GM12878 (cell line): ENCODE measurements around the gene C1orf74. TPM values are rescaled to one million over a fixed set of nuclear protein-coding genes. Genes with fewer than 3 reads are reported as not detected.

Source experiments
- ATF7 ChIP-seq: fragments of 450-650 bp; IDR thresholded peaks from 2 replicates; pipeline ENCODE4 v1.6.1; 2016; ENCODE audit warnings: low read depth, mild to moderate bottlenecking
- BACH1 ChIP-seq: fragments of 450-650 bp; IDR thresholded peaks from 2 replicates; pipeline ENCODE4 v1.6.1; 2017; ENCODE audit warnings: mild to moderate bottlenecking, borderline replicate concordance
- BHLHE40 ChIP-seq, 2 experiments: fragments of 450-650 bp in 1 of 2; IDR thresholded peaks; 2 replicates each; pipeline ENCODE4 v1.6.1; 2011 to 2017; ENCODE audit warnings: low read depth in 2 of 2, borderline replicate concordance in 1 of 2, improper control_type of control experiment in 1 of 2, low read length in 1 of 2, mild to moderate bottlenecking in 1 of 2
- CBX3 ChIP-seq: fragments of 200-600 bp; sonication (generic); IDR thresholded peaks from 2 replicates; pipeline ENCODE4 v1.6.1; 2016; ENCODE audit warnings: low read depth, borderline replicate concordance
- ESRRA ChIP-seq: IDR thresholded peaks from 2 replicates; pipeline ENCODE4 v1.6.1; 2012; ENCODE audit warnings: mild to moderate bottlenecking, low read length, improper control_type of control experiment
- FOXM1 ChIP-seq: IDR thresholded peaks from 2 replicates; pipeline ENCODE4 v1.6.1; 2012; ENCODE audit warnings: low read depth, mild to moderate bottlenecking, inconsistent platforms, low read length, moderate library complexity
- IKZF2 ChIP-seq, 2 experiments: fragments of 450-650 bp; IDR thresholded peaks; 2 replicates each; pipeline ENCODE4 v1.6.1; 2017; ENCODE audit warnings: mild to moderate bottlenecking in 2 of 2, moderate library complexity in 2 of 2
- JUNB ChIP-seq: IDR thresholded peaks from 2 replicates; pipeline ENCODE4 v1.6.1; 2016; ENCODE audit warnings: antibody characterized with exemption, mild to moderate bottlenecking
- MTA2 ChIP-seq: fragments of 450-650 bp; IDR thresholded peaks from 2 replicates; pipeline ENCODE4 v1.6.1; 2016; ENCODE audit warnings: low read depth, mild to moderate bottlenecking, moderate library complexity
- NRF1 ChIP-seq: conservative IDR thresholded peaks from 2 replicates; pipeline ENCODE4 v1.6.1; 2011; ENCODE audit warnings: mild to moderate bottlenecking, low read depth, low read length, improper control_type of control experiment
- POLR2A ChIP-seq: IDR thresholded peaks from 2 replicates; pipeline ENCODE4 v1.6.1; 2011; ENCODE audit warnings: low read depth, mild to moderate bottlenecking, low read length
- RFX5 ChIP-seq: IDR thresholded peaks from 2 replicates; pipeline ENCODE4 v1.6.1; 2011; ENCODE audit warnings: low read depth, low read length, improper control_type of control experiment
- SMAD1 ChIP-seq: fragments of 450-650 bp; IDR thresholded peaks from 2 replicates; pipeline ENCODE4 v1.6.1; 2018; ENCODE audit warnings: mild to moderate bottlenecking, low read depth; ENCODE audit not compliant: partially characterized antibody
- SMARCA5 ChIP-seq: fragments of 450-650 bp; IDR thresholded peaks from 2 replicates; pipeline ENCODE4 v1.6.1; 2017; ENCODE audit warnings: mild to moderate bottlenecking
- SMC3 ChIP-seq: IDR thresholded peaks from 2 replicates; pipeline ENCODE4 v1.6.1; 2011; ENCODE audit warnings: low read length, improper control_type of control experiment, borderline replicate concordance
- SREBF2 ChIP-seq: IDR thresholded peaks from 2 replicates; pipeline ENCODE4 v1.6.1; 2012; ENCODE audit warnings: mild to moderate bottlenecking, low read length
- ZNF384 ChIP-seq: IDR thresholded peaks from 2 replicates; pipeline ENCODE4 v1.6.1; 2012; ENCODE audit warnings: low read depth, mild to moderate bottlenecking, low read length, improper control_type of control experiment, borderline replicate concordance
- polyA plus RNA-seq, 11 experiments: library from polyadenylated mRNA; depleted of rRNA in 4 of 11; unstranded in 6 of 11; stranded (reverse) in 5 of 11; fragments of >200 nt; fragmentation: Nextera tagmentation in 4 of 11; fragmentation: Illumina TruSeq in 1 of 11; extraction: Ambion mirVana in 4 of 11; extraction: Trizol in 1 of 11; gene quantifications; 1 replicate in 1 of 11; 2 replicates in 10 of 11; pipeline versions ENCODE4 v1.2.1 to v1.2.3, GENCODE V29; 2011 to 2016; ENCODE audit warnings: inconsistent platforms in 2 of 11, missing spikeins in 2 of 11, low read depth in 1 of 11
- total RNA-seq, 4 experiments: library from RNA; depleted of rRNA in 3 of 4; stranded (reverse); fragments of >200 nt in 3 of 4; fragmentation: Illumina TruSeq in 1 of 4; extraction: Trizol in 1 of 4; gene quantifications; 2 replicates each; pipeline versions ENCODE4 v1.2.1 to v1.2.3, GENCODE V29; 2013 to 2021
- TF ChIP-seq, protein P1 (sequence below): IDR thresholded peaks from 2 replicates; pipeline ENCODE4 v1.6.1; 2011; ENCODE audit warnings: low read depth, mild to moderate bottlenecking, low read length, moderate library complexity, borderline replicate concordance; ENCODE audit errors: extremely low read depth
- TF ChIP-seq, protein P2 (sequence below): fragments of 450-650 bp; IDR thresholded peaks from 2 replicates; pipeline ENCODE4 v1.6.1; 2017; ENCODE audit warnings: mild to moderate bottlenecking, low read depth, inconsistent platforms; ENCODE audit not compliant: poor library complexity, severe bottlenecking
- TF ChIP-seq, protein P3 (sequence below): fragments of 450-650 bp; IDR thresholded peaks from 2 replicates; pipeline ENCODE4 v1.6.1; 2016; ENCODE audit warnings: mild to moderate bottlenecking
- TF ChIP-seq, protein P4 (sequence below): fragments of 450-650 bp; IDR thresholded peaks from 2 replicates; pipeline ENCODE4 v1.6.1; 2014; ENCODE audit warnings: mild to moderate bottlenecking
- TF ChIP-seq, protein P5 (sequence below): fragments of 450-650 bp; IDR thresholded peaks from 2 replicates; pipeline ENCODE4 v1.6.1; 2017; ENCODE audit warnings: mild to moderate bottlenecking, moderate library complexity

Gene C1orf74
- total and polyA plus RNA-seq, 10 of the 15 experiments (the other 5 are each of a cell fraction or from before 2014, with no cell fraction given) = 3.1 to 5.5 (median 3.6) TPM

DNA sequence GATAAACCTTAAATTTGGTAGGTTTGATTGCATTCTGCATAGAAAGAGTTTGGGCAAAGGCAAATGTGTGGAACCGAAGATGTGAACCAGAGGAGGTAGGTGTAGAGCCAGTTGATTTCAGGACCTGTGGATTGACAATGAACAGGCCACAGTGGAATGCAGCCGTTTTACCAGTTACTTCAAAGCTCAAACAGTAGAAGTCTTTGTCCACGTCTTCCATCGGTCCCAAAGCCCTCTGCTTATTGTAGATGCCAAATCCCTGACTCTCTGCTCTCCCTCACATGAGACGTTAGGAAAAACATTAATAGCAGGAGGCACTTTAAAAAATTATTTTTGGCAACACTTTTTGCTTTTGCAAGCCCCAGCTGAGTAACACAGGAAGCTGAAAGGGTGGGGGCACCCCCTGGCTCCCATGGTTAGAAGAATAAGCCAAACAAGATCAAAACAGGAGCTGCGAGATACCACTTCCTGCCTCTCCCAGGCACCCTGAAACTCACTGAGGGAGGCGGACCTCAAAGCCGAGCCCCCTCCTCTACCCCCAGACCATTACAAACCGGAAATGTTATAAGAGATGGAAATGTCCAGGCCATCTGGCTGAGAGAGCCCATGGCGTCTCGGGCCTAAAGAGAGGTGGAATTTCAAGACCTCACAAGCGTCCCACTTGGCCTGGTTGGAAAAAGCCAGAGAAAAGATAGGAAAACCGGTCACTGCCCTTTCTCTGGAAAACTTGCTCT lies 15.0 kb downstream of the C1orf74 start (continued):
- TF ChIP-seq NRF1 (no peak), ZNF384 (no peak), JUNB (peak; percentile 43; the same call in 1 of the 2 replicates), SMC3 (no peak), ATF7 (peak; percentile 51), MTA2 (peak; percentile 70), FOXM1 (peak; percentile 82), POLR2A (no peak), IKZF2 (IDR thresholded peaks at IDR 0.05) (peak; percentile 89 to 91), RFX5 (no peak), BHLHE40 (IDR thresholded peaks at IDR 0.05; ENCODE audit: borderline replicate concordance in 1 of 2, low read depth in 2 of 2, low read length in 1 of 2) (peak in 1 of 2 experiments; percentile 10; a peak in 1 of 4 replicates), CBX3 (no peak), SMARCA5 (0 out of 2 replicates have a peak, but pooled peaks have one; percentile 13), SREBF2 (no peak), ESRRA (no peak), SMAD1 (no peak), BACH1 (no peak)
- TF ChIP-seq, protein P1, sequence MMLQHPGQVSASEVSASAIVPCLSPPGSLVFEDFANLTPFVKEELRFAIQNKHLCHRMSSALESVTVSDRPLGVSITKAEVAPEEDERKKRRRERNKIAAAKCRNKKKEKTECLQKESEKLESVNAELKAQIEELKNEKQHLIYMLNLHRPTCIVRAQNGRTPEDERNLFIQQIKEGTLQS = no peak
- TF ChIP-seq, protein P2, sequence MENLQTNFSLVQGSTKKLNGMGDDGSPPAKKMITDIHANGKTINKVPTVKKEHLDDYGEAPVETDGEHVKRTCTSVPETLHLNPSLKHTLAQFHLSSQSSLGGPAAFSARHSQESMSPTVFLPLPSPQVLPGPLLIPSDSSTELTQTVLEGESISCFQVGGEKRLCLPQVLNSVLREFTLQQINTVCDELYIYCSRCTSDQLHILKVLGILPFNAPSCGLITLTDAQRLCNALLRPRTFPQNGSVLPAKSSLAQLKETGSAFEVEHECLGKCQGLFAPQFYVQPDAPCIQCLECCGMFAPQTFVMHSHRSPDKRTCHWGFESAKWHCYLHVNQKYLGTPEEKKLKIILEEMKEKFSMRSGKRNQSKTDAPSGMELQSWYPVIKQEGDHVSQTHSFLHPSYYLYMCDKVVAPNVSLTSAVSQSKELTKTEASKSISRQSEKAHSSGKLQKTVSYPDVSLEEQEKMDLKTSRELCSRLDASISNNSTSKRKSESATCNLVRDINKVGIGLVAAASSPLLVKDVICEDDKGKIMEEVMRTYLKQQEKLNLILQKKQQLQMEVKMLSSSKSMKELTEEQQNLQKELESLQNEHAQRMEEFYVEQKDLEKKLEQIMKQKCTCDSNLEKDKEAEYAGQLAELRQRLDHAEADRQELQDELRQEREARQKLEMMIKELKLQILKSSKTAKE = peak; percentile 73
- TF ChIP-seq, protein P3, sequence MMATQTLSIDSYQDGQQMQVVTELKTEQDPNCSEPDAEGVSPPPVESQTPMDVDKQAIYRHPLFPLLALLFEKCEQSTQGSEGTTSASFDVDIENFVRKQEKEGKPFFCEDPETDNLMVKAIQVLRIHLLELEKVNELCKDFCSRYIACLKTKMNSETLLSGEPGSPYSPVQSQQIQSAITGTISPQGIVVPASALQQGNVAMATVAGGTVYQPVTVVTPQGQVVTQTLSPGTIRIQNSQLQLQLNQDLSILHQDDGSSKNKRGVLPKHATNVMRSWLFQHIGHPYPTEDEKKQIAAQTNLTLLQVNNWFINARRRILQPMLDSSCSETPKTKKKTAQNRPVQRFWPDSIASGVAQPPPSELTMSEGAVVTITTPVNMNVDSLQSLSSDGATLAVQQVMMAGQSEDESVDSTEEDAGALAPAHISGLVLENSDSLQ = no peak
- TF ChIP-seq, protein P4, sequence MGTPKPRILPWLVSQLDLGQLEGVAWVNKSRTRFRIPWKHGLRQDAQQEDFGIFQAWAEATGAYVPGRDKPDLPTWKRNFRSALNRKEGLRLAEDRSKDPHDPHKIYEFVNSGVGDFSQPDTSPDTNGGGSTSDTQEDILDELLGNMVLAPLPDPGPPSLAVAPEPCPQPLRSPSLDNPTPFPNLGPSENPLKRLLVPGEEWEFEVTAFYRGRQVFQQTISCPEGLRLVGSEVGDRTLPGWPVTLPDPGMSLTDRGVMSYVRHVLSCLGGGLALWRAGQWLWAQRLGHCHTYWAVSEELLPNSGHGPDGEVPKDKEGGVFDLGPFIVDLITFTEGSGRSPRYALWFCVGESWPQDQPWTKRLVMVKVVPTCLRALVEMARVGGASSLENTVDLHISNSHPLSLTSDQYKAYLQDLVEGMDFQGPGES = no peak
- TF ChIP-seq, protein P5, sequence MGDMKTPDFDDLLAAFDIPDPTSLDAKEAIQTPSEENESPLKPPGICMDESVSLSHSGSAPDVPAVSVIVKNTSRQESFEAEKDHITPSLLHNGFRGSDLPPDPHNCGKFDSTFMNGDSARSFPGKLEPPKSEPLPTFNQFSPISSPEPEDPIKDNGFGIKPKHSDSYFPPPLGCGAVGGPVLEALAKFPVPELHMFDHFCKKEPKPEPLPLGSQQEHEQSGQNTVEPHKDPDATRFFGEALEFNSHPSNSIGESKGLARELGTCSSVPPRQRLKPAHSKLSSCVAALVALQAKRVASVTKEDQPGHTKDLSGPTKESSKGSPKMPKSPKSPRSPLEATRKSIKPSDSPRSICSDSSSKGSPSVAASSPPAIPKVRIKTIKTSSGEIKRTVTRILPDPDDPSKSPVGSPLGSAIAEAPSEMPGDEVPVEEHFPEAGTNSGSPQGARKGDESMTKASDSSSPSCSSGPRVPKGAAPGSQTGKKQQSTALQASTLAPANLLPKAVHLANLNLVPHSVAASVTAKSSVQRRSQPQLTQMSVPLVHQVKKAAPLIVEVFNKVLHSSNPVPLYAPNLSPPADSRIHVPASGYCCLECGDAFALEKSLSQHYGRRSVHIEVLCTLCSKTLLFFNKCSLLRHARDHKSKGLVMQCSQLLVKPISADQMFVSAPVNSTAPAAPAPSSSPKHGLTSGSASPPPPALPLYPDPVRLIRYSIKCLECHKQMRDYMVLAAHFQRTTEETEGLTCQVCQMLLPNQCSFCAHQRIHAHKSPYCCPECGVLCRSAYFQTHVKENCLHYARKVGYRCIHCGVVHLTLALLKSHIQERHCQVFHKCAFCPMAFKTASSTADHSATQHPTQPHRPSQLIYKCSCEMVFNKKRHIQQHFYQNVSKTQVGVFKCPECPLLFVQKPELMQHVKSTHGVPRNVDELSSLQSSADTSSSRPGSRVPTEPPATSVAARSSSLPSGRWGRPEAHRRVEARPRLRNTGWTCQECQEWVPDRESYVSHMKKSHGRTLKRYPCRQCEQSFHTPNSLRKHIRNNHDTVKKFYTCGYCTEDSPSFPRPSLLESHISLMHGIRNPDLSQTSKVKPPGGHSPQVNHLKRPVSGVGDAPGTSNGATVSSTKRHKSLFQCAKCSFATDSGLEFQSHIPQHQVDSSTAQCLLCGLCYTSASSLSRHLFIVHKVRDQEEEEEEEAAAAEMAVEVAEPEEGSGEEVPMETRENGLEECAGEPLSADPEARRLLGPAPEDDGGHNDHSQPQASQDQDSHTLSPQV = no peak
